Parathyroid adenoma (tissue), 2 donors: ENCODE data around the gene CELSR1.

ENCODE experiments used
- H2AFZ ChIP-seq: fragments of 300-600 bp; sonication (generic); one replicate; pipeline ENCODE4 v1.7.0; 2017; ENCODE audit warnings: antibody characterized with exemption, mild to moderate bottlenecking
- H3K27ac ChIP-seq: fragments of 300-600 bp; sonication (generic); one replicate; pipeline ENCODE4 v1.7.0; 2017
- H3K27me3 ChIP-seq: fragments of 300-600 bp; sonication (generic); one replicate; pipeline ENCODE4 v1.7.0; 2017; ENCODE audit warnings: low read length; ENCODE audit not compliant: control insufficient read depth, insufficient read depth
- H3K36me3 ChIP-seq: fragments of 300-600 bp; sonication (generic); one replicate; pipeline ENCODE4 v1.7.0; 2017; ENCODE audit warnings: low read length; ENCODE audit not compliant: control insufficient read depth, insufficient read depth
- H3K4me1 ChIP-seq: fragments of 300-600 bp; sonication (generic); one replicate; pipeline ENCODE4 v1.7.0; 2017; ENCODE audit warnings: control low read depth
- H3K4me2 ChIP-seq: fragments of 300-600 bp; sonication (generic); one replicate; pipeline ENCODE4 v1.7.0; 2017; ENCODE audit warnings: low read length
- H3K4me3 ChIP-seq: fragments of 300-600 bp; sonication (generic); one replicate; pipeline ENCODE4 v1.7.0; 2017; ENCODE audit warnings: low read depth, low read length
- H3K79me2 ChIP-seq: fragments of 300-600 bp; sonication (generic); one replicate; pipeline ENCODE4 v1.7.0; 2017; ENCODE audit warnings: control low read depth
- H3K9ac ChIP-seq: fragments of 300-600 bp; sonication (generic); one replicate; pipeline ENCODE4 v1.7.0; 2017; ENCODE audit warnings: mild to moderate bottlenecking
- H3K9me3 ChIP-seq: fragments of 300-600 bp; sonication (generic); one replicate; pipeline ENCODE4 v1.7.0; 2017; ENCODE audit warnings: low read length; ENCODE audit not compliant: control insufficient read depth
- CTCF ChIP-seq: fragments of 300-600 bp; sonication (generic); IDR thresholded peaks from one replicate; pipeline ENCODE4 v1.7.0; 2017; ENCODE audit warnings: antibody characterized with exemption, mild to moderate bottlenecking
- donor health status: primary hyperparathyroidism.

The CELSR1 gene

GRCh38 chr22:46422896-46423295, 114.5 kb downstream of the CELSR1 start:
- H3K36me3 ChIP-seq: no peaks in the 10 kb centered on the region
- no peak overlapping the region for H3K9ac ChIP-seq
- no peak overlapping the region for H3K27ac ChIP-seq
- H3K9me3 ChIP-seq: no peaks in the 10 kb centered on the region
- H3K79me2 ChIP-seq: no peaks in the 10 kb centered on the region
- H2AFZ ChIP-seq: no peak overlapping the region
- H3K4me1 ChIP-seq: no peaks in the 10 kb centered on the region
- no peak overlapping the region for H3K4me3 ChIP-seq
- no peaks in the 10 kb centered on the region for H3K27me3 ChIP-seq
- H3K4me2 ChIP-seq: no peak overlapping the region
- no peak for TF ChIP-seq CTCF

- Histone ChIP-seq H3K4me1 (no peaks in the 10 kb centered on the region), H2AFZ (no peak overlapping the region), H3K27ac (no peak overlapping the region), H3K27me3 (no peaks in the 10 kb centered on the region), H3K4me2 (no peak overlapping the region), H3K36me3 (no peaks in the 10 kb centered on the region), H3K9ac (no peak overlapping the region), H3K4me3 (no peak overlapping the region), H3K9me3 (no peaks in the 10 kb centered on the region), H3K79me2 (no peaks in the 10 kb centered on the region)
- TF ChIP-seq CTCF: no peak
Observed at GRCh38 chr22:46421267-46421666, 116.2 kb downstream of the CELSR1 start.

- no peak for TF ChIP-seq CTCF
- H3K27ac ChIP-seq: no peak overlapping the region
Observed at GRCh38 chr22:46419754-46420571, 117.5 kb downstream of the CELSR1 start.

DNA sequence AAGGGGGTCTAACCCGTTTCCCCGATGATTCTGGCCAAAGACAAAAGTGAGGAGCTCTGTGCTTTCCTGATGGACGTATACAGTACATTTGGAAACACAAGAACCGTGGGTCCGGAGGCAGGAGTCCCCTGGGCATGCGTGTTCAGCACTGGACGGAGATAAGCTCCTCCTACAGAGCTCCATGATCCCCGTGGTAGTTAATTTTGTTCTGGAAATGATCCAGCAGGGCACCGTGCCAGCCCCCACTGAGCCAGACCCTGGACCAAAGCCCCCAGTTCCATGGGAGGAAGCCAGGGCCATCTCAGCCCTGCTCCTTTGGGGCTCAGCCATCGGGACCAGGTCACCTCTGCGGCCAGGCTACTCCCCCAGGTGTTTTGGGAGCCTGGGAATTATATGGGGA, 118.6 kb downstream of the CELSR1 start:
- H3K9me3 ChIP-seq: no peaks in the 10 kb centered on the region
- H3K4me2 ChIP-seq: no peak overlapping the region
- H3K4me3 ChIP-seq: no peak overlapping the region
- TF ChIP-seq CTCF: no peak
- no peak overlapping the region for H3K27ac ChIP-seq
- H3K36me3 ChIP-seq: no peaks in the 10 kb centered on the region
- H3K9ac ChIP-seq: no peak overlapping the region
- H3K27me3 ChIP-seq: no peaks in the 10 kb centered on the region
- H3K4me1 ChIP-seq: no peaks in the 10 kb centered on the region
- H2AFZ ChIP-seq: no peak overlapping the region
- no peaks in the 10 kb centered on the region for H3K79me2 ChIP-seq

More at GRCh38 chr22:46419754-46420571, 117.5 kb downstream of the CELSR1 start:
- Histone ChIP-seq H3K9ac (no peak overlapping the region), H3K4me2 (no peak overlapping the region), H3K79me2 (no peaks in the 10 kb centered on the region), H3K36me3 (no peaks in the 10 kb centered on the region), H3K4me3 (no peak overlapping the region), H2AFZ (no peak overlapping the region), H3K9me3 (no peaks in the 10 kb centered on the region), H3K4me1 (no peaks in the 10 kb centered on the region), H3K27me3 (no peaks in the 10 kb centered on the region)

DNA sequence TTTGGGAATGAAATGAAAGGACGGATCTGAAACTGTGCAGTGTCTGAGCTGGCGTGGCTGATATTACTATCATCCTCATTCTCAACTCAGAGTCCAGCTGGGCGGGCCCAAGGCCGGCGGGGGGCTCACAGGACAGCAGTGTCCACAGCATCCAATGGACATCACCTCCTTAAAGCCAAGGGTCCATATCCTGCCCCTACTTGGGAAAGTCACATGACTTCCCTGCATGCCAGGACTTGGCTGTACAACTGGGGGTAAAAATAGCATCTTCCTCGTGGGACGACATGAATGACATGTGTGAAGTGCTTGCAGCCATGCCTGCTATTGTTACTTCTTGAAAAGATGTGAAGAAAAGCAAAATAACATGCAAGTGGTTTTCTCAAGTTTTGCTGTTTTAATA, 119.7 kb downstream of the CELSR1 start:
- Histone ChIP-seq H3K27ac (no peak overlapping the region), H3K79me2 (no peaks in the 10 kb centered on the region), H3K4me3 (no peak overlapping the region), H3K4me1 (no peaks in the 10 kb centered on the region), H3K36me3 (no peaks in the 10 kb centered on the region), H3K9me3 (no peaks in the 10 kb centered on the region), H3K4me2 (no peak overlapping the region), H3K9ac (no peak overlapping the region), H2AFZ (no peak overlapping the region), H3K27me3 (no peaks in the 10 kb centered on the region)
- no peak for TF ChIP-seq CTCF
